RWPE2 (cell line): Measurements from ENCODE around the gene MRNIP.
A peak's percentile ranks its signal among the peaks of the same experiment; 100 is the strongest.
"Not testable (repeated sequence)": the region's sequence is repeated elsewhere in the genome, so short reads cannot be mapped to it uniquely, and the experiment has no call there.

Experiments
- ATAC-seq: fragments of 200-7000 bp; cut with Tn5 transposase; 3 replicates; pipeline ENCODE4 v1.9.1; 2021; ENCODE audit warnings: low read depth
- DNase-seq: peaks from one replicate; pipeline ENCODE4 v3.0.0-alpha.2; 2020; ENCODE audit warnings: low spot score
- H3K27ac ChIP-seq: fragments of 450-650 bp; 2 replicates; pipeline ENCODE4 v1.5.1; 2017; ENCODE audit warnings: mild to moderate bottlenecking; ENCODE audit not compliant: poor library complexity, severe bottlenecking
- H3K27me3 ChIP-seq: fragments of 250-450 bp; sonication (Bioruptor Pico); 2 replicates; pipeline ENCODE4 v1.5.1; 2021; ENCODE audit warnings: mild to moderate bottlenecking, moderate library complexity; ENCODE audit not compliant: insufficient read depth, poor library complexity, severe bottlenecking
- H3K36me3 ChIP-seq: fragments of 250-450 bp; sonication (Bioruptor Pico); 2 replicates; pipeline ENCODE4 v1.5.1; 2020; ENCODE audit warnings: low read depth, mild to moderate bottlenecking, moderate library complexity
- H3K4me1 ChIP-seq: fragments of 250-450 bp; sonication (Bioruptor Pico); 2 replicates; pipeline ENCODE4 v1.5.1; 2021; ENCODE audit warnings: mild to moderate bottlenecking, moderate library complexity; ENCODE audit not compliant: insufficient read depth, poor library complexity, severe bottlenecking
- H3K4me3 ChIP-seq: fragments of 250-450 bp; sonication (Bioruptor Pico); 2 replicates; pipeline ENCODE4 v1.5.1; 2021; ENCODE audit warnings: mild to moderate bottlenecking, moderate library complexity; ENCODE audit not compliant: severe bottlenecking
- H3K9me3 ChIP-seq: fragments of 250-450 bp; sonication (Bioruptor Pico); 2 replicates; pipeline ENCODE4 v1.5.1; 2021; ENCODE audit warnings: mild to moderate bottlenecking, moderate library complexity; ENCODE audit not compliant: severe bottlenecking
- CTCF ChIP-seq: fragments of 450-650 bp; IDR thresholded peaks from one replicate; pipeline ENCODE4 v1.5.1; 2017; ENCODE audit warnings: mild to moderate bottlenecking, moderate library complexity; ENCODE audit not compliant: poor library complexity, severe bottlenecking

Gene MRNIP

DNA sequence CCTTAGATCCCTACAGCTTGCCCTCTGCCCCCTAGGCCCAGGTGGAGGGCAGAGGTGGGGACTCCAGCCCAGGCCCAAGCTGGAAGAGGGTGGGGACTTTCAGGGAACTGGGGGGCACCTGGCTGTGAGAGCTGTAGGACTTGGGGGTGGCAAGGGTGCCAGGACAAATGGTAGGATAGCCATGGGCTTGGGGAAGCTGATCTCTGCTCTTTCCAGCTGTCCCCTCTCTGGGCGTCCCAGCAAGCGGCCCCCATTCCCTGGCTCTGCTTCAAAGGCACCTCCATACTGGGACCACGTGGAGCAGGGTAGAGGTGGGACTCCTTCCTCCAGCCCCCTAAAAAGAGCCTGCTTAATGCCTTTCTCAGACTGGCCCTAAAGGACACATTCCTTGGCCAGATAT, 64.4 kb downstream of the MRNIP start:
- peaks cover 20% of the 10 kb centered on the region for H3K36me3 ChIP-seq
- no peak for ATAC-seq
- no peak for DNase-seq
- no peaks in the 10 kb centered on the region for H3K4me1 ChIP-seq
- no peak overlapping the region for H3K27ac ChIP-seq
- no peak for TF ChIP-seq CTCF
- H3K27me3 ChIP-seq: no peaks in the 10 kb centered on the region
- H3K9me3 ChIP-seq: no peaks in the 10 kb centered on the region
- H3K4me3 ChIP-seq: no peak overlapping the region

GRCh38 chr5:179793468-179794139, 65.0 kb downstream of the MRNIP start, which contains the start of gene LTC4S:
TSS of gene LTC4S (plus strand) at chr5:179793986. CDS start at chr5:179794081, 95 bp downstream.
- H3K4me3 ChIP-seq: no peak within 1 kb of the TSS

GRCh38 chr5:179792612-179793467, 65.8 kb downstream of the MRNIP start:
- Histone ChIP-seq H3K27me3 (no peaks in the 10 kb centered on the region), H3K9me3 (no peaks in the 10 kb centered on the region), H3K27ac (no peak overlapping the region), H3K36me3 (peaks cover 10% of the 10 kb centered on the region), H3K4me3 (no peak overlapping the region), H3K4me1 (no peaks in the 10 kb centered on the region)
- ATAC-seq (no peak), DNase-seq (no peak)
- no peak for TF ChIP-seq CTCF

More at GRCh38 chr5:179793468-179794139, 65.0 kb downstream of the MRNIP start, which contains the start of gene LTC4S:
- DNase-seq: peak; percentile 66
- no peak for ATAC-seq
- Histone ChIP-seq H3K27me3 (no peaks in the 10 kb centered on the region), H3K36me3 (peaks cover 15% of the 10 kb centered on the region), H3K27ac (peak within 1 kb of the TSS; percentile 74), H3K9me3 (no peaks in the 10 kb centered on the region), H3K4me1 (no peaks in the 10 kb centered on the region)
- TF ChIP-seq CTCF: no peak

DNA sequence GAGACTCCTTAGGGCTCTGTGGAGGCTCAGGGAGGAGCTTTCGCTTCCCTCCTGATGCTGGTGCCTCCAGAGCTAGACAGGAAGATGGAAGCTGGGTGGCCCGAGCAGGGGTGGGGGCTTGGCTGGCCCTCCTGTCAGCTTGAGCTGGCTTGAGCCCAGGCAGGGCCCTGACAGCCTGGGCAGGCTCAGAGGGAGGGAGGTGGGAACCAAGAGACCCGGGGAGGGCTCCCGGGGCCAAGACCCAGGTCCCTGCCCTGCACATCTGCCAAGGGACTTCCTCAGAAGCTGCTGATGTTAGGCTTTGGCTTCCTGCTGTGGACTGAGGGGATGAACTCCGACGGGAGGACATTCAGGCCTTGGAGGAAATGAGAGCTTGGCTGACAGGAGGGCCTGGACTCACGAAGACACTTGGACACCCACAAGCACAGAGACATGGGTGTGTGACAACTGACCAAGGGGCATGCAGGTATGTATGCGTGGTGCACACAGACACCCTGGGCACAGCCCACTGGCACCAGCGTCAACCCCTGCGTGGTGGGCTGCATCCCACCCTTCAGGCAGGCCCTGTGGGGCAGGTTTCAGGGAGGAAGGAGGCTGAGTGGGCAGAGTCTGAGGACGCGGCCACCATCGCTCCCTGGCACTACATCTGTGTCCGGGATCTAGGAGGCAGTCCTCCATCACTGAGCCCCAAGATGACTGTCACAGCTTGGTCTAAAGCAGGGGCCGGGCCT, 66.6 kb downstream of the MRNIP start:
- Histone ChIP-seq H3K4me3 (no peak overlapping the region), H3K9me3 (no peaks in the 10 kb centered on the region), H3K36me3 (peaks cover 5% of the 10 kb centered on the region), H3K27ac (no peak overlapping the region), H3K27me3 (no peaks in the 10 kb centered on the region), H3K4me1 (no peaks in the 10 kb centered on the region)
- TF ChIP-seq CTCF: no peak
- ATAC-seq: no peak
- no peak for DNase-seq

- H3K36me3 ChIP-seq, H3K27ac ChIP-seq, H3K4me1 ChIP-seq, DNase-seq, H3K4me3 ChIP-seq, H3K9me3 ChIP-seq, ATAC-seq, H3K27me3 ChIP-seq: not testable (repeated sequence)
These were observed 69.3 kb downstream of the MRNIP start for GRCh38 chr5:179789278-179789677.
